ENCODE measurements around the gene HOXA2.

The HOXA2 gene

GRCh38 chr7:27122077-27122910, 19.8 kb upstream of the HOXA2 start:
- Histone ChIP-seq H3K36me3 (ENCODE audit: control insufficient read depth in 1 of 2, insufficient read depth in 2 of 2, low read depth in 1 of 2, low read length in 2 of 2) (peaks cover 15 to 55% of the 10 kb centered on the region in 2 experiments), H3K9ac (ENCODE audit: low read length) (peak overlapping the region; percentile 62), H3K23ac (ENCODE audit: low read length in 2 of 2) (no peak overlapping the region), H3K27ac (ENCODE audit: low read length, poor library complexity, severe bottlenecking) (peak overlapping the region; percentile 99), H3K4me2 (ENCODE audit: low read length, poor library complexity, severe bottlenecking) (peak overlapping the region; percentile 86), H2AFZ (ENCODE audit: low read depth, low read length) (no peak overlapping the region), H2BK15ac (ENCODE audit: low read depth, poor library complexity, severe bottlenecking) (no peak overlapping the region), H3K14ac (ENCODE audit: low read length in 2 of 2) (peak overlapping the region in 1 of 2 experiments; percentile 22), H3K79me1 (replicated peaks; ENCODE audit: low read length, poor library complexity, severe bottlenecking) (no peaks in the 10 kb centered on the region), H4K91ac (ENCODE audit: low read length) (no peak overlapping the region), H2BK5ac (ENCODE audit: low read depth, low read length, poor library complexity, severe bottlenecking) (peak overlapping the region; percentile 99), H3K4me1 (ENCODE audit: control insufficient read depth, insufficient read depth, low read depth, low read length) (peaks cover 16% of the 10 kb centered on the region), H2BK120ac (ENCODE audit: low read depth, low read length) (no peak overlapping the region), H3K4ac (ENCODE audit: low read depth in 1 of 2, low read length in 2 of 2) (no peak overlapping the region), H3K4me3 (ENCODE audit: insufficient read depth in 1 of 2, low read depth in 1 of 2, low read length in 2 of 2) (peak overlapping the region; percentile 18 to 78), H3K27me3 (ENCODE audit: control insufficient read depth in 1 of 2, insufficient read depth in 1 of 2, low read length in 2 of 2) (no peaks in the 10 kb centered on the region), H3K9me3 (ENCODE audit: control insufficient read depth, low read length) (no peaks in the 10 kb centered on the region), H2AK5ac (ENCODE audit: low read length, severe bottlenecking) (peak overlapping the region; percentile 91), H2BK12ac (ENCODE audit: low read length in 2 of 2) (no peak overlapping the region), H3K18ac (ENCODE audit: low read depth in 1 of 2, low read length in 2 of 2) (no peak overlapping the region), H4K8ac (ENCODE audit: low read length) (peak overlapping the region; percentile 79)
- no peak for DNase-seq
- WGBS = 10% methylated on average over 37 of the region's 42 CpGs

- H3K9ac ChIP-seq (ENCODE audit: low read length) = peak overlapping the region; percentile 62
- H2BK15ac ChIP-seq (ENCODE audit: low read depth, poor library complexity, severe bottlenecking) = no peak overlapping the region
- no peak overlapping the region for H4K91ac ChIP-seq (ENCODE audit: low read length)
- H3K36me3 ChIP-seq (ENCODE audit: control insufficient read depth in 1 of 2, insufficient read depth in 2 of 2, low read depth in 1 of 2, low read length in 2 of 2) = peaks cover 19 to 55% of the 10 kb centered on the region in 2 experiments
- no peak for DNase-seq
- H4K8ac ChIP-seq (ENCODE audit: low read length) = no peak overlapping the region
- H3K27ac ChIP-seq (ENCODE audit: low read length, poor library complexity, severe bottlenecking) = peak overlapping the region; percentile 99
- H3K9me3 ChIP-seq (ENCODE audit: control insufficient read depth, low read length) = no peaks in the 10 kb centered on the region
- H3K4me1 ChIP-seq (ENCODE audit: control insufficient read depth, insufficient read depth, low read depth, low read length) = peaks cover 16% of the 10 kb centered on the region
- no peak overlapping the region for H3K23ac ChIP-seq (ENCODE audit: low read length in 2 of 2)
- peak overlapping the region; percentile 64 for H2AK5ac ChIP-seq (ENCODE audit: low read length, severe bottlenecking)
- H2AFZ ChIP-seq (ENCODE audit: low read depth, low read length) = no peak overlapping the region
- H3K4me3 ChIP-seq (ENCODE audit: insufficient read depth in 1 of 2, low read depth in 1 of 2, low read length in 2 of 2) = peak overlapping the region; percentile 18 to 78
- no peaks in the 10 kb centered on the region for H3K79me1 ChIP-seq (replicated peaks; ENCODE audit: low read length, poor library complexity, severe bottlenecking)
- H2BK12ac ChIP-seq (ENCODE audit: low read length in 2 of 2) = no peak overlapping the region
- H2BK5ac ChIP-seq (ENCODE audit: low read depth, low read length, poor library complexity, severe bottlenecking) = peak overlapping the region; percentile 99
- peak overlapping the region; percentile 86 for H3K4me2 ChIP-seq (ENCODE audit: low read length, poor library complexity, severe bottlenecking)
- no peak overlapping the region for H3K4ac ChIP-seq (ENCODE audit: low read depth in 1 of 2, low read length in 2 of 2)
- H2BK120ac ChIP-seq (ENCODE audit: low read depth, low read length) = no peak overlapping the region
- H3K27me3 ChIP-seq (ENCODE audit: control insufficient read depth in 1 of 2, insufficient read depth in 1 of 2, low read length in 2 of 2) = no peaks in the 10 kb centered on the region
- H3K18ac ChIP-seq (ENCODE audit: low read depth in 1 of 2, low read length in 2 of 2) = no peak overlapping the region
- WGBS = 57% methylated on average over 7 of the region's 7 CpGs
- H3K14ac ChIP-seq (ENCODE audit: low read length in 2 of 2) = no peak overlapping the region
Measured at GRCh38 chr7:27121684-27122076, 19.2 kb upstream of the HOXA2 start.

GRCh38 chr7:27119412-27119911, 17.0 kb upstream of the HOXA2 start:
- WGBS = 80% methylated on average over 1 of the region's 1 CpG
- H2BK5ac ChIP-seq (ENCODE audit: low read depth, low read length, poor library complexity, severe bottlenecking) = peak overlapping the region; percentile 84
- H2AK5ac ChIP-seq (ENCODE audit: low read length, severe bottlenecking) = peak overlapping the region; percentile 95
- no peak overlapping the region for H3K18ac ChIP-seq (ENCODE audit: low read depth in 1 of 2, low read length in 2 of 2)
- H3K9ac ChIP-seq (ENCODE audit: low read length) = no peak overlapping the region
- peaks cover 5% of the 10 kb centered on the region for H3K4me1 ChIP-seq (ENCODE audit: control insufficient read depth, insufficient read depth, low read depth, low read length)
- H3K27me3 ChIP-seq (ENCODE audit: control insufficient read depth in 1 of 2, insufficient read depth in 1 of 2, low read length in 2 of 2) = no peaks in the 10 kb centered on the region
- peak overlapping the region; percentile 50 for H3K4me2 ChIP-seq (ENCODE audit: low read length, poor library complexity, severe bottlenecking)
- no peaks in the 10 kb centered on the region for H3K79me1 ChIP-seq (replicated peaks; ENCODE audit: low read length, poor library complexity, severe bottlenecking)
- no peak overlapping the region for H3K4me3 ChIP-seq (ENCODE audit: insufficient read depth in 1 of 2, low read depth in 1 of 2, low read length in 2 of 2)
- H4K91ac ChIP-seq (ENCODE audit: low read length) = no peak overlapping the region
- H3K9me3 ChIP-seq (ENCODE audit: control insufficient read depth, low read length) = no peaks in the 10 kb centered on the region
- no peak overlapping the region for H2BK12ac ChIP-seq (ENCODE audit: low read length in 2 of 2)
- no peak for DNase-seq
- H3K27ac ChIP-seq (ENCODE audit: low read length, poor library complexity, severe bottlenecking) = peak overlapping the region; percentile 99
- no peak overlapping the region for H2BK15ac ChIP-seq (ENCODE audit: low read depth, poor library complexity, severe bottlenecking)
- no peak overlapping the region for H2BK120ac ChIP-seq (ENCODE audit: low read depth, low read length)
- no peak overlapping the region for H3K4ac ChIP-seq (ENCODE audit: low read depth in 1 of 2, low read length in 2 of 2)
- no peak overlapping the region for H3K23ac ChIP-seq (ENCODE audit: low read length in 2 of 2)
- H2AFZ ChIP-seq (ENCODE audit: low read depth, low read length) = no peak overlapping the region
- no peak overlapping the region for H4K8ac ChIP-seq (ENCODE audit: low read length)
- peaks cover 25 to 47% of the 10 kb centered on the region in 2 experiments for H3K36me3 ChIP-seq (ENCODE audit: control insufficient read depth in 1 of 2, insufficient read depth in 2 of 2, low read depth in 1 of 2, low read length in 2 of 2)
- no peak overlapping the region for H3K14ac ChIP-seq (ENCODE audit: low read length in 2 of 2)

GRCh38 chr7:27118580-27118979, 16.1 kb upstream of the HOXA2 start:
- no peak overlapping the region for H2AFZ ChIP-seq (ENCODE audit: low read depth, low read length)
- no peak overlapping the region for H2BK15ac ChIP-seq (ENCODE audit: low read depth, poor library complexity, severe bottlenecking)
- DNase-seq = no peak
- peak overlapping the region; percentile 99 for H3K27ac ChIP-seq (ENCODE audit: low read length, poor library complexity, severe bottlenecking)
- H3K36me3 ChIP-seq (ENCODE audit: control insufficient read depth in 1 of 2, insufficient read depth in 2 of 2, low read depth in 1 of 2, low read length in 2 of 2) = peaks cover 22 to 40% of the 10 kb centered on the region in 2 experiments
- WGBS = 9% methylated on average over 1 of the region's 3 CpGs
- no peaks in the 10 kb centered on the region for H3K27me3 ChIP-seq (ENCODE audit: control insufficient read depth in 1 of 2, insufficient read depth in 1 of 2, low read length in 2 of 2)
- no peak overlapping the region for H4K91ac ChIP-seq (ENCODE audit: low read length)
- peak overlapping the region; percentile 78 for H3K9ac ChIP-seq (ENCODE audit: low read length)
- no peak overlapping the region for H2BK5ac ChIP-seq (ENCODE audit: low read depth, low read length, poor library complexity, severe bottlenecking)
- peak overlapping the region; percentile 93 for H2AK5ac ChIP-seq (ENCODE audit: low read length, severe bottlenecking)
- H3K9me3 ChIP-seq (ENCODE audit: control insufficient read depth, low read length) = no peaks in the 10 kb centered on the region
- no peaks in the 10 kb centered on the region for H3K79me1 ChIP-seq (replicated peaks; ENCODE audit: low read length, poor library complexity, severe bottlenecking)
- H2BK12ac ChIP-seq (ENCODE audit: low read length in 2 of 2) = peak overlapping the region in 1 of 2 experiments; percentile 42
- no peak overlapping the region for H3K18ac ChIP-seq (ENCODE audit: low read depth in 1 of 2, low read length in 2 of 2)
- no peak overlapping the region for H4K8ac ChIP-seq (ENCODE audit: low read length)
- no peak overlapping the region for H3K14ac ChIP-seq (ENCODE audit: low read length in 2 of 2)
- H3K23ac ChIP-seq (ENCODE audit: low read length in 2 of 2) = no peak overlapping the region
- H3K4ac ChIP-seq (ENCODE audit: low read depth in 1 of 2, low read length in 2 of 2) = no peak overlapping the region
- H3K4me3 ChIP-seq (ENCODE audit: insufficient read depth in 1 of 2, low read depth in 1 of 2, low read length in 2 of 2) = peak overlapping the region; percentile 14 to 69
- no peak overlapping the region for H2BK120ac ChIP-seq (ENCODE audit: low read depth, low read length)
- peak overlapping the region; percentile 91 for H3K4me2 ChIP-seq (ENCODE audit: low read length, poor library complexity, severe bottlenecking)
- peaks cover 5% of the 10 kb centered on the region for H3K4me1 ChIP-seq (ENCODE audit: control insufficient read depth, insufficient read depth, low read depth, low read length)

Measured in mesenchymal stem cell (in vitro differentiated cells and primary cell).